ENCODE measurements around the gene TMC5. TPM values are rescaled to one million over a fixed set of nuclear protein-coding genes. Genes with fewer than 3 reads are reported as not detected.

Gene TMC5
- total and polyA plus RNA-seq, 2 of the 13 experiments (the other 11 are each of a cell fraction or from before 2014, with no cell fraction given) = 0.09 to 0.41 TPM

DNA sequence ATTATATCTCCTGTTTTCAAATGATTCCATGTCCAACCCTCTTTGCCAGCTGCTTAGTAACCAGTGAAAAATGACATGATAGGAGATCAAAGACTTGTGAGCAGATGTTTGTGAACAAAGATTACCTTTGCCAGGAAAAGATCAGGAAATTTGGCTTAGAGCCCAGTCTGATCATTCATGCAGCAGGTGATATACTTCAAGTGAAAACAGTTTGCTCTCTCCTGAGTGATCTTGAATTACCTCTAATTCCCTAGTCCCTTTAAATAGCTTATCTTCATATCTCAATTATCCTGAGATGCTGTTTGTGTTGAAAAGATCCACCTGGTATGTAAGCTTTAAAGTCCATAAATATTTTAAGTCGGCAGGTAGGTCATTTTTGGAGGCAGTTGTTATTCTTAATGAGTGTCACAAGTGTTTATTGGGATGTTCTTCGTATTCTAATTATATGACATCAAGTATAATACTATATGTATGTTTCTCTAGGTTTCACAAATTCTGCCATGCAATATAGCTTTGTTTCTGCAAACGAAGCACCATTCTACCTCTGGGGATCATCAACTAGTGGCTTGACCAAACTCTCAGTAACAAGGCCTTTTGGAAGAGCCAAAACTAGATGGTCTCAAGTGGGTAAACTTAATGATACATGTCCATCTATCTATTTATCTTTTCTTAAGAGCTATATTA is 124.6 kb downstream of the TMC5 start (continued):
- TF ChIP-seq ZSCAN25 (CRISPR knock-in tag; IDR thresholded peaks at IDR 0.05) (no peak), ZNF343 (CRISPR knock-in tag; IDR thresholded peaks at IDR 0.05) (no peak), ZNF12 (CRISPR knock-in tag; IDR thresholded peaks at IDR 0.05) (peak; percentile 74), ZNF780A (CRISPR knock-in tag; IDR thresholded peaks at IDR 0.05) (no peak), ZBTB7B (CRISPR knock-in tag; IDR thresholded peaks at IDR 0.05) (no peak), ZFP1 (CRISPR knock-in tag; IDR thresholded peaks at IDR 0.05) (peak; percentile 86; the same call in 1 of the 2 replicates), HNF4A (CRISPR knock-in tag; IDR thresholded peaks at IDR 0.05) (peak; percentile 92), MTF2 (CRISPR knock-in tag; IDR thresholded peaks at IDR 0.05; ENCODE audit: borderline replicate concordance) (no peak), FOSL2 (CRISPR knock-in tag; IDR thresholded peaks at IDR 0.05) (peak; percentile 95), ZNF674 (CRISPR knock-in tag; IDR thresholded peaks at IDR 0.05; ENCODE audit: low read depth) (no peak), RARA (CRISPR knock-in tag; IDR thresholded peaks at IDR 0.05) (peak; percentile 81), ZNF772 (CRISPR knock-in tag; IDR thresholded peaks at IDR 0.05) (peak; percentile 59; the same call in 1 of the 2 replicates)
- TF ChIP-seq, protein P1, sequence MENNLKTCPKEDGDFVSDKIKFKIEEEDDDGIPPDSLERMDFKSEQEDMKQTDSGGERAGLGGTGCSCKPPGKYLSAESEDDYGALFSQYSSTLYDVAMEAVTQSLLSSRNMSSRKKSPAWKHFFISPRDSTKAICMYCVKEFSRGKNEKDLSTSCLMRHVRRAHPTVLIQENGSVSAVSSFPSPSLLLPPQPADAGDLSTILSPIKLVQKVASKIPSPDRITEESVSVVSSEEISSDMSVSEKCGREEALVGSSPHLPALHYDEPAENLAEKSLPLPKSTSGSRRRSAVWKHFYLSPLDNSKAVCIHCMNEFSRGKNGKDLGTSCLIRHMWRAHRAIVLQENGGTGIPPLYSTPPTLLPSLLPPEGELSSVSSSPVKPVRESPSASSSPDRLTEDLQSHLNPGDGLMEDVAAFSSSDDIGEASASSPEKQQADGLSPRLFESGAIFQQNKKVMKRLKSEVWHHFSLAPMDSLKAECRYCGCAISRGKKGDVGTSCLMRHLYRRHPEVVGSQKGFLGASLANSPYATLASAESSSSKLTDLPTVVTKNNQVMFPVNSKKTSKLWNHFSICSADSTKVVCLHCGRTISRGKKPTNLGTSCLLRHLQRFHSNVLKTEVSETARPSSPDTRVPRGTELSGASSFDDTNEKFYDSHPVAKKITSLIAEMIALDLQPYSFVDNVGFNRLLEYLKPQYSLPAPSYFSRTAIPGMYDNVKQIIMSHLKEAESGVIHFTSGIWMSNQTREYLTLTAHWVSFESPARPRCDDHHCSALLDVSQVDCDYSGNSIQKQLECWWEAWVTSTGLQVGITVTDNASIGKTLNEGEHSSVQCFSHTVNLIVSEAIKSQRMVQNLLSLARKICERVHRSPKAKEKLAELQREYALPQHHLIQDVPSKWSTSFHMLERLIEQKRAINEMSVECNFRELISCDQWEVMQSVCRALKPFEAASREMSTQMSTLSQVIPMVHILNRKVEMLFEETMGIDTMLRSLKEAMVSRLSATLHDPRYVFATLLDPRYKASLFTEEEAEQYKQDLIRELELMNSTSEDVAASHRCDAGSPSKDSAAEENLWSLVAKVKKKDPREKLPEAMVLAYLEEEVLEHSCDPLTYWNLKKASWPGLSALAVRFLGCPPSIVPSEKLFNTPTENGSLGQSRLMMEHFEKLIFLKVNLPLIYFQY (CRISPR knock-in tag; IDR thresholded peaks at IDR 0.05; ENCODE audit: borderline replicate concordance) = peak; percentile 69; the same call in 1 of the 2 replicates
- TF ChIP-seq, protein P2, sequence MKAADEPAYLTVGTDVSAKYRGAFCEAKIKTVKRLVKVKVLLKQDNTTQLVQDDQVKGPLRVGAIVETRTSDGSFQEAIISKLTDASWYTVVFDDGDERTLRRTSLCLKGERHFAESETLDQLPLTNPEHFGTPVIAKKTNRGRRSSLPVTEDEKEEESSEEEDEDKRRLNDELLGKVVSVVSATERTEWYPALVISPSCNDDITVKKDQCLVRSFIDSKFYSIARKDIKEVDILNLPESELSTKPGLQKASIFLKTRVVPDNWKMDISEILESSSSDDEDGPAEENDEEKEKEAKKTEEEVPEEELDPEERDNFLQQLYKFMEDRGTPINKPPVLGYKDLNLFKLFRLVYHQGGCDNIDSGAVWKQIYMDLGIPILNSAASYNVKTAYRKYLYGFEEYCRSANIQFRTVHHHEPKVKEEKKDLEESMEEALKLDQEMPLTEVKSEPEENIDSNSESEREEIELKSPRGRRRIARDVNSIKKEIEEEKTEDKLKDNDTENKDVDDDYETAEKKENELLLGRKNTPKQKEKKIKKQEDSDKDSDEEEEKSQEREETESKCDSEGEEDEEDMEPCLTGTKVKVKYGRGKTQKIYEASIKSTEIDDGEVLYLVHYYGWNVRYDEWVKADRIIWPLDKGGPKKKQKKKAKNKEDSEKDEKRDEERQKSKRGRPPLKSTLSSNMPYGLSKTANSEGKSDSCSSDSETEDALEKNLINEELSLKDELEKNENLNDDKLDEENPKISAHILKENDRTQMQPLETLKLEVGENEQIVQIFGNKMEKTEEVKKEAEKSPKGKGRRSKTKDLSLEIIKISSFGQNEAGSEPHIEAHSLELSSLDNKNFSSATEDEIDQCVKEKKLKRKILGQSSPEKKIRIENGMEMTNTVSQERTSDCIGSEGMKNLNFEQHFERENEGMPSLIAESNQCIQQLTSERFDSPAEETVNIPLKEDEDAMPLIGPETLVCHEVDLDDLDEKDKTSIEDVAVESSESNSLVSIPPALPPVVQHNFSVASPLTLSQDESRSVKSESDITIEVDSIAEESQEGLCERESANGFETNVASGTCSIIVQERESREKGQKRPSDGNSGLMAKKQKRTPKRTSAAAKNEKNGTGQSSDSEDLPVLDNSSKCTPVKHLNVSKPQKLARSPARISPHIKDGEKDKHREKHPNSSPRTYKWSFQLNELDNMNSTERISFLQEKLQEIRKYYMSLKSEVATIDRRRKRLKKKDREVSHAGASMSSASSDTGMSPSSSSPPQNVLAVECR (CRISPR knock-in tag; IDR thresholded peaks at IDR 0.05; ENCODE audit: borderline replicate concordance) = no peak; the same call in 1 of the 2 replicates
- TF ChIP-seq, protein P3, sequence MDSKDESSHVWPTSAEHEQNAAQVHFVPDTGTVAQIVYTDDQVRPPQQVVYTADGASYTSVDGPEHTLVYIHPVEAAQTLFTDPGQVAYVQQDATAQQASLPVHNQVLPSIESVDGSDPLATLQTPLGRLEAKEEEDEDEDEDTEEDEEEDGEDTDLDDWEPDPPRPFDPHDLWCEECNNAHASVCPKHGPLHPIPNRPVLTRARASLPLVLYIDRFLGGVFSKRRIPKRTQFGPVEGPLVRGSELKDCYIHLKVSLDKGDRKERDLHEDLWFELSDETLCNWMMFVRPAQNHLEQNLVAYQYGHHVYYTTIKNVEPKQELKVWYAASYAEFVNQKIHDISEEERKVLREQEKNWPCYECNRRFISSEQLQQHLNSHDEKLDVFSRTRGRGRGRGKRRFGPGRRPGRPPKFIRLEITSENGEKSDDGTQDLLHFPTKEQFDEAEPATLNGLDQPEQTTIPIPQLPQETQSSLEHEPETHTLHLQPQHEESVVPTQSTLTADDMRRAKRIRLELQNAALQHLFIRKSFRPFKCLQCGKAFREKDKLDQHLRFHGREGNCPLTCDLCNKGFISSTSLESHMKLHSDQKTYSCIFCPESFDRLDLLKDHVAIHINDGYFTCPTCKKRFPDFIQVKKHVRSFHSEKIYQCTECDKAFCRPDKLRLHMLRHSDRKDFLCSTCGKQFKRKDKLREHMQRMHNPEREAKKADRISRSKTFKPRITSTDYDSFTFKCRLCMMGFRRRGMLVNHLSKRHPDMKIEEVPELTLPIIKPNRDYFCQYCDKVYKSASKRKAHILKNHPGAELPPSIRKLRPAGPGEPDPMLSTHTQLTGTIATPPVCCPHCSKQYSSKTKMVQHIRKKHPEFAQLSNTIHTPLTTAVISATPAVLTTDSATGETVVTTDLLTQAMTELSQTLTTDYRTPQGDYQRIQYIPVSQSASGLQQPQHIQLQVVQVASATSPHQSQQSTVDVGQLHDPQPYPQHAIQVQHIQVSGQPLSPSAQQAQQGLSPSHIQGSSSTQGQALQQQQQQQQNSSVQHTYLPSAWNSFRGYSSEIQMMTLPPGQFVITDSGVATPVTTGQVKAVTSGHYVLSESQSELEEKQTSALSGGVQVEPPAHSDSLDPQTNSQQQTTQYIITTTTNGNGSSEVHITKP (CRISPR knock-in tag; IDR thresholded peaks at IDR 0.05; ENCODE audit: low read depth) = peak; percentile 51; the same call in 1 of the 2 replicates
- TF ChIP-seq, protein P4, sequence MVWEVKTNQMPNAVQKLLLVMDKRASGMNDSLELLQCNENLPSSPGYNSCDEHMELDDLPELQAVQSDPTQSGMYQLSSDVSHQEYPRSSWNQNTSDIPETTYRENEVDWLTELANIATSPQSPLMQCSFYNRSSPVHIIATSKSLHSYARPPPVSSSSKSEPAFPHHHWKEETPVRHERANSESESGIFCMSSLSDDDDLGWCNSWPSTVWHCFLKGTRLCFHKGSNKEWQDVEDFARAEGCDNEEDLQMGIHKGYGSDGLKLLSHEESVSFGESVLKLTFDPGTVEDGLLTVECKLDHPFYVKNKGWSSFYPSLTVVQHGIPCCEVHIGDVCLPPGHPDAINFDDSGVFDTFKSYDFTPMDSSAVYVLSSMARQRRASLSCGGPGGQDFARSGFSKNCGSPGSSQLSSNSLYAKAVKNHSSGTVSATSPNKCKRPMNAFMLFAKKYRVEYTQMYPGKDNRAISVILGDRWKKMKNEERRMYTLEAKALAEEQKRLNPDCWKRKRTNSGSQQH (CRISPR knock-in tag; IDR thresholded peaks at IDR 0.05; ENCODE audit: low read depth) = 0 out of 2 replicates have a peak, but pooled peaks have one; percentile 46
